Measurements from ENCODE around the gene ZSWIM6. TPM values are rescaled to one million over a fixed set of nuclear protein-coding genes. Genes with fewer than 3 reads are reported as not detected.

The ZSWIM6 gene
- polyA plus RNA-seq, 1 of the 3 experiments (the other 2 are of a cell fraction), result 7.4 TPM

DNA sequence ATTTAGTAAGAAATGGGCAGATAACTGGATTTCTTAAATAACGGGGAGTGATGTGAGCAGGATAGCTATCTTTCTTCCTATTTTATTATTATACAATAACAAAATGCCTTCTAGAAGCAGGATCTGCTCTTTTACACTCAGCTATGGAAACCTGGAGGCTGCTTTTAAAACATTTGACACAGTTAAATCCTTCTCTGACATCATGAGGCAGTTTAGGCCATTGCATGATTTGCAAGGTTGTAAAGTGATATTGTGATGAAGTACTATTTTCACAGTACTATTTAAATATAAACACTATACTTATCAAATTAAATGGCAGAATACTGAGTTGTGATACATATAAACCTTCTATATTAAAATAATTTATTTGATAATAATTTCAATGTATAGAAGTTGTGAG is 93.9 kb downstream of the ZSWIM6 start:
- POLR2A ChIA-PET, result no interaction called here
- Histone ChIP-seq H3F3A (replicated peaks; ENCODE audit: insufficient read depth) (no peaks in the 10 kb centered on the region), H3K9me2 (no peaks in the 10 kb centered on the region), H3K4me2 (no peak overlapping the region), H3K4me3 (ENCODE audit: low read depth in 2 of 2, low read length in 1 of 2) (no peak overlapping the region), H3K27me3 (ENCODE audit: insufficient read depth) (no peaks in the 10 kb centered on the region), H3K9ac (no peak overlapping the region), H3K4me1 (ENCODE audit: control insufficient read depth in 1 of 2, insufficient read depth in 2 of 2, low read depth in 1 of 2, low read length in 1 of 2) (peaks cover 3 to 6% of the 10 kb centered on the region in 2 experiments; a peak in 3 of 4 replicates), H3K9me3 (peaks cover 5% of the 10 kb centered on the region; the same call in 1 of the 2 replicates), H4K20me1 (ENCODE audit: insufficient read depth) (peaks cover 48% of the 10 kb centered on the region), H3K36me3 (replicated peaks in 1 of 2; ENCODE audit: control insufficient read depth in 1 of 2, insufficient read depth in 2 of 2, low read length in 1 of 2) (peaks cover 0 to 3% of the 10 kb centered on the region in 2 experiments), H2AFZ (ENCODE audit: low read depth) (no peak overlapping the region), H3K27ac (ENCODE audit: low read depth in 2 of 2, low read length in 1 of 2) (no peak overlapping the region), H3K79me2 (ENCODE audit: insufficient read depth) (peaks cover 88% of the 10 kb centered on the region)
- DNase-seq, result no peak
- WGBS (ENCODE audit: low lambda C conversion rate), result 100% methylated on average over 1 of the region's 1 CpG
- TF ChIP-seq GATA2 (CRISPR knock-in tag; IDR thresholded peaks at IDR 0.05) (no peak), TEAD4 (IDR thresholded peaks at IDR 0.05; ENCODE audit: borderline replicate concordance, insufficient read depth) (no peak), ZBTB33 (IDR thresholded peaks at IDR 0.05; ENCODE audit: borderline replicate concordance, low read depth) (no peak), RXRA (IDR thresholded peaks at IDR 0.05; ENCODE audit: borderline replicate concordance, low read depth) (no peak), YY1 (IDR thresholded peaks at IDR 0.05; ENCODE audit: low read depth) (no peak), EP300 (IDR thresholded peaks at IDR 0.05; ENCODE audit: borderline replicate concordance in 1 of 2, low read depth in 1 of 2, low read length in 1 of 2) (no peak), NRF1 (IDR thresholded peaks at IDR 0.05; ENCODE audit: low read depth, low read length) (no peak), FOXJ3 (CRISPR knock-in tag; IDR thresholded peaks at IDR 0.05) (no peak), FOSL2 (IDR thresholded peaks at IDR 0.05; ENCODE audit: borderline replicate concordance, low read depth) (no peak), RAD21 (IDR thresholded peaks at IDR 0.05; ENCODE audit: low read length) (no peak), PBX3 (IDR thresholded peaks at IDR 0.05) (no peak), TCF12 (IDR thresholded peaks at IDR 0.05) (no peak), SIN3A (IDR thresholded peaks at IDR 0.05; ENCODE audit: borderline replicate concordance, low read depth, low read length) (no peak), RFX5 (IDR thresholded peaks at IDR 0.05; ENCODE audit: low read length) (no peak), CHD2 (IDR thresholded peaks at IDR 0.05; ENCODE audit: low read length, partially characterized antibody) (no peak), JUND (IDR thresholded peaks at IDR 0.05) (no peak), SMC3 (IDR thresholded peaks at IDR 0.05; ENCODE audit: low read depth, low read length) (no peak), POLR2AphosphoS5 (IDR thresholded peaks at IDR 0.05; ENCODE audit: low read depth, low read length) (no peak)
- TF ChIP-seq, protein P1, sequence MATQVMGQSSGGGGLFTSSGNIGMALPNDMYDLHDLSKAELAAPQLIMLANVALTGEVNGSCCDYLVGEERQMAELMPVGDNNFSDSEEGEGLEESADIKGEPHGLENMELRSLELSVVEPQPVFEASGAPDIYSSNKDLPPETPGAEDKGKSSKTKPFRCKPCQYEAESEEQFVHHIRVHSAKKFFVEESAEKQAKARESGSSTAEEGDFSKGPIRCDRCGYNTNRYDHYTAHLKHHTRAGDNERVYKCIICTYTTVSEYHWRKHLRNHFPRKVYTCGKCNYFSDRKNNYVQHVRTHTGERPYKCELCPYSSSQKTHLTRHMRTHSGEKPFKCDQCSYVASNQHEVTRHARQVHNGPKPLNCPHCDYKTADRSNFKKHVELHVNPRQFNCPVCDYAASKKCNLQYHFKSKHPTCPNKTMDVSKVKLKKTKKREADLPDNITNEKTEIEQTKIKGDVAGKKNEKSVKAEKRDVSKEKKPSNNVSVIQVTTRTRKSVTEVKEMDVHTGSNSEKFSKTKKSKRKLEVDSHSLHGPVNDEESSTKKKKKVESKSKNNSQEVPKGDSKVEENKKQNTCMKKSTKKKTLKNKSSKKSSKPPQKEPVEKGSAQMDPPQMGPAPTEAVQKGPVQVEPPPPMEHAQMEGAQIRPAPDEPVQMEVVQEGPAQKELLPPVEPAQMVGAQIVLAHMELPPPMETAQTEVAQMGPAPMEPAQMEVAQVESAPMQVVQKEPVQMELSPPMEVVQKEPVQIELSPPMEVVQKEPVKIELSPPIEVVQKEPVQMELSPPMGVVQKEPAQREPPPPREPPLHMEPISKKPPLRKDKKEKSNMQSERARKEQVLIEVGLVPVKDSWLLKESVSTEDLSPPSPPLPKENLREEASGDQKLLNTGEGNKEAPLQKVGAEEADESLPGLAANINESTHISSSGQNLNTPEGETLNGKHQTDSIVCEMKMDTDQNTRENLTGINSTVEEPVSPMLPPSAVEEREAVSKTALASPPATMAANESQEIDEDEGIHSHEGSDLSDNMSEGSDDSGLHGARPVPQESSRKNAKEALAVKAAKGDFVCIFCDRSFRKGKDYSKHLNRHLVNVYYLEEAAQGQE (IDR thresholded peaks at IDR 0.05; ENCODE audit: low read depth, low read length), result no peak
- CTCF ChIA-PET, result interaction anchor here (1.0 kb wide), 1 partner anchor 8 kb away, joined by 3 read pairs; no protein-coding TSS in a partner anchor

All from SK-N-SH (cell line).